H1 (cell line): ENCODE results near the gene OR4F17. TPM values are rescaled to one million over a fixed set of nuclear protein-coding genes. Genes with fewer than 3 reads are reported as not detected.
A peak's percentile ranks its signal among the peaks of the same experiment; 100 is the strongest.
"Not testable (repeated sequence)": the region's sequence is repeated elsewhere in the genome, so short reads cannot be mapped to it uniquely, and the experiment has no call there.

ENCODE experiments used
- CTCF ChIA-PET: fragments of 300-600 bp; sonication (Branson Sonifier 250); formaldehyde crosslinking; loops from one replicate; lab custom pipeline; 2021; ENCODE audit not compliant: partially characterized antibody; lab: Charles Lee
- POLR2A ChIA-PET: fragments of 300-600 bp; sonication (Branson Sonifier 250); formaldehyde crosslinking; loops from one replicate; lab custom pipeline; 2021; ENCODE audit warnings: inconsistent platforms; ENCODE audit not compliant: partially characterized antibody; lab: Charles Lee
- DNase-seq, 2 experiments: peaks; one replicate each; pipeline versions ENCODE4 v3.0.0 to v3.0.0-alpha.2; 2010 to 2022; ENCODE audit warnings: low spot score in 2 of 2, low read depth in 1 of 2, mixed read lengths in 1 of 2
- FAIRE-seq: peaks from 2 replicates; lab custom pipeline; 2011; peaks lifted over from hg19 to GRCh38; lab: Jason Lieb, UNC
- H2AFZ ChIP-seq: 2 replicates; pipeline ENCODE4 v1.8.1; 2012; ENCODE audit warnings: low read length, inconsistent platforms
- H2AK5ac ChIP-seq: 2 replicates; pipeline ENCODE4 v1.6.1; 2013; ENCODE audit warnings: low read depth, low read length
- H2BK120ac ChIP-seq: replicated peaks from 2 replicates; pipeline ENCODE3; 2013; ENCODE audit warnings: low read depth, low read length, inconsistent platforms
- H2BK12ac ChIP-seq: 2 replicates; pipeline ENCODE4 v1.6.1; 2013; ENCODE audit warnings: low read depth, low read length
- H2BK15ac ChIP-seq: 2 replicates; pipeline ENCODE4 v1.6.1; 2013; ENCODE audit warnings: low read length
- H2BK20ac ChIP-seq: 2 replicates; pipeline ENCODE4 v1.6.1; 2013; ENCODE audit warnings: low read length
- H2BK5ac ChIP-seq: 2 replicates; pipeline ENCODE4 v1.6.1; 2013; ENCODE audit warnings: low read depth, low read length
- H3K14ac ChIP-seq: 2 replicates; pipeline ENCODE4 v1.6.1; 2013; ENCODE audit warnings: inconsistent platforms; ENCODE audit not compliant: insufficient read length
- H3K18ac ChIP-seq: 2 replicates; pipeline ENCODE4 v1.6.1; 2013; ENCODE audit warnings: low read length; ENCODE audit errors: extremely low read depth
- H3K23ac ChIP-seq: 2 replicates; pipeline ENCODE4 v1.6.1; 2013; ENCODE audit warnings: inconsistent platforms; ENCODE audit not compliant: insufficient read length
- H3K23me2 ChIP-seq: 2 replicates; pipeline ENCODE4 v1.6.1; 2013; ENCODE audit warnings: low read depth, low read length
- H3K27ac ChIP-seq: 2 replicates; pipeline ENCODE4 v1.6.1; 2011; ENCODE audit warnings: low read depth, low read length, inconsistent platforms
- H3K27me3 ChIP-seq, 4 experiments: replicated peaks in 1 of 4; 1 replicate in 1 of 4; 2 replicates in 3 of 4; pipeline versions ENCODE4 v1.6.1 to v1.8.1; 2011 to 2013; ENCODE audit warnings: low read length in 3 of 4, mild to moderate bottlenecking in 3 of 4, inconsistent platforms in 2 of 4, mixed read lengths in 2 of 4, moderate library complexity in 1 of 4; ENCODE audit not compliant: control insufficient read depth in 3 of 4, insufficient read depth in 3 of 4; ENCODE audit errors: extremely low read depth in 1 of 4
- H3K36me3 ChIP-seq, 4 experiments: 2 replicates each; pipeline versions ENCODE4 v1.6.1 to v1.8.1; 2011 to 2013; ENCODE audit warnings: mild to moderate bottlenecking in 4 of 4, low read length in 3 of 4, moderate library complexity in 2 of 4, control low read depth in 1 of 4, inconsistent platforms in 1 of 4; ENCODE audit not compliant: insufficient read depth in 4 of 4, control insufficient read depth in 2 of 4
- H3K4ac ChIP-seq: replicated peaks from 2 replicates; pipeline ENCODE3; 2013; ENCODE audit warnings: low read length, low read depth, mixed read lengths, inconsistent platforms; ENCODE audit not compliant: insufficient read length
- H3K4me1 ChIP-seq, 4 experiments: replicated peaks in 1 of 4; 1 replicate in 1 of 4; 2 replicates in 3 of 4; pipeline versions ENCODE4 v1.6.1 to v1.8.1; 2011 to 2013; ENCODE audit warnings: low read length in 3 of 4, inconsistent platforms in 2 of 4, mixed read lengths in 1 of 4; ENCODE audit not compliant: insufficient read depth in 4 of 4, control insufficient read depth in 3 of 4
- H3K4me2 ChIP-seq, 2 experiments: 2 replicates each; pipeline versions ENCODE4 v1.6.1 to v1.8.1; 2011 to 2013; ENCODE audit warnings: low read depth in 2 of 2, low read length in 2 of 2, control low read depth in 1 of 2, inconsistent platforms in 1 of 2, mild to moderate bottlenecking in 1 of 2; ENCODE audit not compliant: insufficient read depth in 1 of 2
- H3K4me3 ChIP-seq, 4 experiments: fragments of 200-600, 300-600 bp in 1 of 4; sonication (generic), shearing (Covaris generic), sonication (Bioruptor Twin) in 1 of 4; 2 replicates each; pipeline versions ENCODE4 v1.5.1 to v1.8.1; 2011 to 2016; ENCODE audit warnings: low read length in 4 of 4, low read depth in 3 of 4, control low read depth in 2 of 4, inconsistent platforms in 2 of 4, mild to moderate bottlenecking in 2 of 4, mixed read lengths in 1 of 4, moderate library complexity in 1 of 4; ENCODE audit not compliant: insufficient read depth in 2 of 4; ENCODE audit errors: extremely low read depth in 1 of 4
- H3K56ac ChIP-seq: replicated peaks from 2 replicates; pipeline ENCODE3; 2013; ENCODE audit warnings: low read depth, mild to moderate bottlenecking, mixed read lengths, low read length, inconsistent platforms; ENCODE audit not compliant: insufficient read length
- H3K79me1 ChIP-seq: 2 replicates; pipeline ENCODE4 v1.6.1; 2013; ENCODE audit warnings: low read depth, low read length, control low read depth
- H3K79me2 ChIP-seq, 2 experiments: 2 replicates each; pipeline versions ENCODE4 v1.6.1 to v1.8.1; 2012 to 2013; ENCODE audit warnings: low read length in 2 of 2, mild to moderate bottlenecking in 2 of 2, inconsistent platforms in 1 of 2; ENCODE audit not compliant: insufficient read depth in 2 of 2, control insufficient read depth in 1 of 2
- H3K9ac ChIP-seq, 4 experiments: replicated peaks in 1 of 4; 1 replicate in 1 of 4; 2 replicates in 3 of 4; pipeline versions ENCODE4 v1.6.1 to v1.8.1; 2011 to 2013; ENCODE audit warnings: low read depth in 3 of 4, low read length in 3 of 4, control low read depth in 2 of 4, mild to moderate bottlenecking in 2 of 4, moderate library complexity in 2 of 4, inconsistent platforms in 1 of 4; ENCODE audit errors: extremely low read depth in 1 of 4
- H3K9me3 ChIP-seq, 2 experiments: 2 replicates each; pipeline versions ENCODE4 v1.6.1 to v1.8.1; 2012 to 2013; ENCODE audit warnings: mild to moderate bottlenecking in 2 of 2, moderate library complexity in 2 of 2, control low read depth in 1 of 2, inconsistent platforms in 1 of 2, low read depth in 1 of 2, low read length in 1 of 2, mixed read lengths in 1 of 2; ENCODE audit not compliant: insufficient read depth in 2 of 2
- H4K20me1 ChIP-seq, 2 experiments: replicated peaks in 1 of 2; 2 replicates each; pipeline versions ENCODE3 to v1.8.1; 2011 to 2013; ENCODE audit warnings: inconsistent platforms in 2 of 2, low read length in 2 of 2, mild to moderate bottlenecking in 1 of 2; ENCODE audit not compliant: insufficient read depth in 2 of 2, control insufficient read depth in 1 of 2
- H4K5ac ChIP-seq: 2 replicates; pipeline ENCODE4 v1.6.1; 2013; ENCODE audit warnings: low read length, low read depth, mixed read lengths, inconsistent platforms; ENCODE audit not compliant: insufficient read length
- H4K8ac ChIP-seq: 2 replicates; pipeline ENCODE4 v1.8.0; 2013; ENCODE audit warnings: mild to moderate bottlenecking, moderate library complexity, low read length, inconsistent platforms; ENCODE audit not compliant: insufficient read depth; ENCODE audit errors: extremely low read depth
- H4K91ac ChIP-seq: replicated peaks from 2 replicates; pipeline ENCODE3; 2013; ENCODE audit warnings: low read length, mixed read lengths, inconsistent platforms; ENCODE audit not compliant: insufficient read length
- WGBS, 2 experiments: shearing (Covaris generic) in 1 of 2; methylation state at CpG; one replicate each; pipeline versions ENCODE4 v1.1.6 to v1.1.7; 2013 to 2015; ENCODE audit warnings: low lambda C conversion rate in 2 of 2, mixed read lengths in 2 of 2, inconsistent platforms in 1 of 2, low coverage in 1 of 2, missing lambda C conversion rate in 1 of 2; ENCODE audit not compliant: insufficient replicate concordance in 2 of 2, insufficient coverage in 1 of 2, insufficient read length in 1 of 2; ENCODE audit errors: extremely low coverage in 1 of 2, missing lambda C conversion rate in 1 of 2; 5-methylcytosine and 5-hydroxymethylcytosine counted together
- polyA plus RNA-seq, 7 experiments: library from polyadenylated mRNA; depleted of rRNA in 3 of 7; stranded (reverse) in 5 of 7; unstranded in 2 of 7; fragments of >200 nt in 5 of 7; fragments of 200-250 nt in 2 of 7; gene quantifications; 1 replicate in 5 of 7; 2 replicates in 1 of 7; 4 replicates in 1 of 7; pipeline versions ENCODE4 v1.2.1 to v1.2.3, GENCODE V29; 2011 to 2013; ENCODE audit warnings: missing spikeins in 2 of 7, mixed read lengths in 2 of 7
- total RNA-seq: library from RNA; stranded (reverse); fragmentation: NEBNext Ultra II Directional; extraction: Animal tissue kit (Norgen Biotek cat#: 25700); gene quantifications from 2 replicates; pipeline ENCODE4 v1.2.1, GENCODE V29; 2021

OR4F17 gene
- total and polyA plus RNA-seq, 2 of the 8 experiments (the other 6 are each of a cell fraction or from before 2014, with no cell fraction given): 0.30 TPM; not detected in 1

DNA sequence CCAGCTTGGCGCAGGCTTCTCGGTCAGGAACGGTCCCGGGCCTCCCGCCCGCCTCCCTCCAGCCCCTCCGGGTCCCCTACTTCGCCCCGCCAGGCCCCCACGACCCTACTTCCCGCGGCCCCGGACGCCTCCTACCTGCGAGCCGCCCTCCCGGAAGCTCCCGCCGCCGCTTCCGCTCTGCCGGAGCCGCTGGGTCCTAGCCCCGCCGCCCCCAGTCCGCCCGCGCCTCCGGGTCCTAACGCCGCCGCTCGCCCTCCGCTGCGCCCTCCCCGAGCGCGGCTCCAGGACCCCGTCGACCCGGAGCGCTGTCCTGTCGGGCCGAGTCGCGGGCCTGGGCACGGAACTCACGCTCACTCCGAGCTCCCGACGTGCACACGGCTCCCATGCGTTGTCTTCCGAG is 36.1 kb upstream of the OR4F17 start:
- H3K56ac ChIP-seq, FAIRE-seq: not testable (repeated sequence)
- no CpG with 5 or more reads among the region's 54 CpGs for WGBS, 2 experiments

DNA sequence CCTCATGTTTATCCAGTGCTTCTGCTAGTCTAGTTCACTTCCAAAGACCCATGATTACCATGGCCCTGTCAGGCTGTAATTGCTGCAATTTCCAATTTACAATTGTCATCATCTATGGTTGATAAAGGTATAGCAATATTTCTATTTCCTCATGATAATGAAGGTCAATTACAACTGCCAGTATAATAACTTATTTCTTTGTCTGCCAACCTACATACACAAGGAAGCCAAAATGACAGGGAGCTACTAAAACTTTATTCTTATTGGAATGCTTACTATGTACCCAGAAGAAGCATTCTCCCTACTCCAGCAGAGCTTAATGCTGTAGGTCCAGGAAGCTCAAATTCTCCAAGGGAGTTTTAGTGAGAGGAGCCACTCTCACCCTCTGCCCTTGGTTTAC is 24.0 kb upstream of the OR4F17 start:
- H3K4ac ChIP-seq, FAIRE-seq, H4K91ac ChIP-seq, H3K56ac ChIP-seq, H4K5ac ChIP-seq, H2BK120ac ChIP-seq, H3K14ac ChIP-seq, H2AFZ ChIP-seq, H3K79me1 ChIP-seq, H3K79me2 ChIP-seq, H3K4me1 ChIP-seq, CTCF ChIA-PET, H2AK5ac ChIP-seq, H3K4me2 ChIP-seq, H3K9me3 ChIP-seq, H2BK15ac ChIP-seq, H3K18ac ChIP-seq, H3K4me3 ChIP-seq, H4K20me1 ChIP-seq, H3K27me3 ChIP-seq, H3K23me2 ChIP-seq, H3K9ac ChIP-seq, H2BK20ac ChIP-seq, H3K27ac ChIP-seq, H3K23ac ChIP-seq, POLR2A ChIA-PET, DNase-seq, H2BK5ac ChIP-seq, H4K8ac ChIP-seq, H3K36me3 ChIP-seq, H2BK12ac ChIP-seq: not testable (repeated sequence)

More for the DNA sequence above, 36.1 kb upstream of the OR4F17 start:
- CTCF ChIA-PET, H4K5ac ChIP-seq, H3K79me1 ChIP-seq, H2BK120ac ChIP-seq, H3K4me3 ChIP-seq, H3K14ac ChIP-seq, H4K91ac ChIP-seq, H3K9me3 ChIP-seq, H3K4me1 ChIP-seq, H3K23me2 ChIP-seq, H3K18ac ChIP-seq, H3K36me3 ChIP-seq, H2BK15ac ChIP-seq, H3K23ac ChIP-seq, H2BK20ac ChIP-seq, H2BK5ac ChIP-seq, H4K20me1 ChIP-seq, H3K4me2 ChIP-seq, H3K9ac ChIP-seq, H3K4ac ChIP-seq, H3K27ac ChIP-seq, H3K27me3 ChIP-seq, H2BK12ac ChIP-seq, H2AFZ ChIP-seq, H4K8ac ChIP-seq, POLR2A ChIA-PET, H3K79me2 ChIP-seq, H2AK5ac ChIP-seq: not testable (repeated sequence)
- peak in 1 of 2 experiments; percentile 47 for DNase-seq
